ENCODE measurements around the gene OSTN.

DNA sequence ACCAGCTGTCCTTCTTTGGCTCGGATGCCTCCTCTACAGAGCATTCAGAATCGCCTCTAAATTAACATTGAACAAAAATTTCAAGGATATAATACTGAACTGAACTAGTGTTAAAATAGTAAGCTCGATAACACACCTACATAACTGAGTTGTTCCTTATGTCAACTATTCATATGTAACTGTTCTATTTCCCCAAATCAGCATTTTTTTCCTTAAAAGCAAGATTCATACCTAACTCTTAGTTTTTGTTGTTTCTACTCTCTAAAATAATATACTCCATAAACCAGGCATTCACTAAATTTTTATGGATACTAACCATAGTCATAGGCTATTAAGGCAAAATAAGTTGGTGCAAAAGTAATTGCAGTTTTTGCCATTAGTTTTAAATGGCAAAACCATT, 32.7 kb upstream of the OSTN start:
- TF ChIP-seq, protein P1, sequence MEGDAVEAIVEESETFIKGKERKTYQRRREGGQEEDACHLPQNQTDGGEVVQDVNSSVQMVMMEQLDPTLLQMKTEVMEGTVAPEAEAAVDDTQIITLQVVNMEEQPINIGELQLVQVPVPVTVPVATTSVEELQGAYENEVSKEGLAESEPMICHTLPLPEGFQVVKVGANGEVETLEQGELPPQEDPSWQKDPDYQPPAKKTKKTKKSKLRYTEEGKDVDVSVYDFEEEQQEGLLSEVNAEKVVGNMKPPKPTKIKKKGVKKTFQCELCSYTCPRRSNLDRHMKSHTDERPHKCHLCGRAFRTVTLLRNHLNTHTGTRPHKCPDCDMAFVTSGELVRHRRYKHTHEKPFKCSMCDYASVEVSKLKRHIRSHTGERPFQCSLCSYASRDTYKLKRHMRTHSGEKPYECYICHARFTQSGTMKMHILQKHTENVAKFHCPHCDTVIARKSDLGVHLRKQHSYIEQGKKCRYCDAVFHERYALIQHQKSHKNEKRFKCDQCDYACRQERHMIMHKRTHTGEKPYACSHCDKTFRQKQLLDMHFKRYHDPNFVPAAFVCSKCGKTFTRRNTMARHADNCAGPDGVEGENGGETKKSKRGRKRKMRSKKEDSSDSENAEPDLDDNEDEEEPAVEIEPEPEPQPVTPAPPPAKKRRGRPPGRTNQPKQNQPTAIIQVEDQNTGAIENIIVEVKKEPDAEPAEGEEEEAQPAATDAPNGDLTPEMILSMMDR (conservative IDR thresholded peaks at IDR 0.05; ENCODE audit: low read depth, low read length), result no peak
- no peak for TF ChIP-seq EZH2phosphoT487 (IDR thresholded peaks at IDR 0.05; ENCODE audit: borderline replicate concordance, low read length)

Measured in PC-3 (cell line).